Hepatocyte (in vitro differentiated cells): ENCODE results near the gene MTERF4. TPM values are rescaled to one million over a fixed set of nuclear protein-coding genes. Genes with fewer than 3 reads are reported as not detected.

Source experiments
- DNase-seq: peaks from one replicate; pipeline ENCODE4 v3.0.0-alpha.2; 2016; ENCODE audit warnings: low spot score
- H2AFZ ChIP-seq: fragments of 200-600 bp; sonication (generic); 2 replicates; pipeline ENCODE4 v1.6.0; 2016; ENCODE audit warnings: antibody characterized with exemption, mild to moderate bottlenecking
- H3K27ac ChIP-seq: fragments of 200-600 bp; sonication (generic); 2 replicates; pipeline ENCODE4 v1.5.1; 2016; ENCODE audit warnings: mild to moderate bottlenecking
- H3K27me3 ChIP-seq: fragments of 200-600 bp; sonication (generic); 2 replicates; pipeline ENCODE4 v1.6.1; 2016
- H3K36me3 ChIP-seq: fragments of 200-600 bp; sonication (generic); replicated peaks from 2 replicates; pipeline ENCODE4 v1.5.1; 2016; ENCODE audit warnings: low read depth; ENCODE audit not compliant: insufficient read depth
- H3K4me1 ChIP-seq: fragments of 200-600 bp; sonication (generic); 2 replicates; pipeline ENCODE4 v1.5.1; 2016; ENCODE audit warnings: mild to moderate bottlenecking, moderate library complexity; ENCODE audit not compliant: insufficient read depth
- H3K4me2 ChIP-seq: fragments of 200-600 bp; sonication (generic); 2 replicates; pipeline ENCODE4 v1.6.0; 2016
- H3K4me3 ChIP-seq: fragments of 200-600 bp; sonication (generic); 2 replicates; pipeline ENCODE4 v1.5.1; 2016; ENCODE audit warnings: mild to moderate bottlenecking
- H3K79me2 ChIP-seq: fragments of 200-600 bp; sonication (generic); 2 replicates; pipeline ENCODE4 v1.6.0; 2017; ENCODE audit warnings: mild to moderate bottlenecking
- H3K9me2 ChIP-seq: fragments of 200-600 bp; sonication (generic); replicated peaks from 2 replicates; pipeline ENCODE4 v1.6.0; 2017; ENCODE audit warnings: mild to moderate bottlenecking; ENCODE audit not compliant: insufficient read depth
- H3K9me3 ChIP-seq: fragments of 200-600 bp; sonication (generic); 2 replicates; pipeline ENCODE4 v1.5.1; 2016; ENCODE audit warnings: low read depth, mild to moderate bottlenecking
- H4K20me1 ChIP-seq: fragments of 200-600 bp; sonication (generic); 2 replicates; pipeline ENCODE4 v1.6.0; 2016; ENCODE audit warnings: mild to moderate bottlenecking; ENCODE audit not compliant: insufficient read depth, poor library complexity, severe bottlenecking
- CTCF ChIP-seq: fragments of 200-600 bp; sonication (generic); IDR thresholded peaks from 2 replicates; pipeline ENCODE4 v1.5.1; 2016; ENCODE audit warnings: antibody characterized with exemption, mild to moderate bottlenecking; ENCODE audit not compliant: poor library complexity
- EZH2 ChIP-seq: fragments of 200-600 bp; sonication (generic); IDR thresholded peaks from 2 replicates; pipeline ENCODE4 v1.6.1; 2016; ENCODE audit warnings: antibody characterized with exemption, mild to moderate bottlenecking, borderline replicate concordance
- EZH2phosphoT487 ChIP-seq: fragments of 200-600 bp; sonication (generic); IDR thresholded peaks from one replicate; pipeline ENCODE4 v1.6.1; 2018; ENCODE audit warnings: antibody characterized with exemption, mild to moderate bottlenecking, low read depth, moderate library complexity; ENCODE audit not compliant: unreplicated experiment, severe bottlenecking
- WGBS: methylation state at CpG from one replicate; pipeline ENCODE4 v1.1.6; 2016; ENCODE audit warnings: low lambda C conversion rate; ENCODE audit errors: missing lambda C conversion rate; 5-methylcytosine and 5-hydroxymethylcytosine counted together
- polyA plus RNA-seq: library from polyadenylated mRNA; unstranded; fragments of >200 nt; fragmentation: Nextera tagmentation; extraction: Ambion mirVana; gene quantifications from 2 replicates; pipeline ENCODE4 v1.2.1, GENCODE V29; 2016
- total RNA-seq: library from RNA; depleted of rRNA; stranded (reverse); fragments of >200 nt; gene quantifications from 2 replicates; pipeline ENCODE4 v1.2.3, GENCODE V29; 2014

MTERF4 gene
- total and polyA plus RNA-seq, 2 experiments from 2014 or later: 20.3 to 39.4 TPM

GRCh38 chr2:241129086-241129871 is 27.2 kb upstream of the MTERF4 start:
- H3K36me3 ChIP-seq: no peaks in the 10 kb centered on the region
- H3K79me2 ChIP-seq: no peaks in the 10 kb centered on the region
- no peaks in the 10 kb centered on the region for H3K27me3 ChIP-seq
- H3K4me1 ChIP-seq: no peaks in the 10 kb centered on the region
- 96% methylated on average over 12 of the region's 12 CpGs for WGBS
- H3K27ac ChIP-seq: no peak overlapping the region
- no peak for DNase-seq
- no peaks in the 10 kb centered on the region for H3K9me2 ChIP-seq
- no peak overlapping the region for H3K4me2 ChIP-seq
- TF ChIP-seq CTCF (no peak), EZH2phosphoT487 (no peak), EZH2 (no peak)
- H3K4me3 ChIP-seq: no peak overlapping the region
- no peak overlapping the region for H2AFZ ChIP-seq
- H3K9me3 ChIP-seq: no peaks in the 10 kb centered on the region
- H4K20me1 ChIP-seq: no peaks in the 10 kb centered on the region

GRCh38 chr2:241128266-241128665 is 26.2 kb upstream of the MTERF4 start:
- no peaks in the 10 kb centered on the region for H3K79me2 ChIP-seq
- H3K27me3 ChIP-seq: no peaks in the 10 kb centered on the region
- 98% methylated on average over 8 of the region's 8 CpGs for WGBS
- no peak overlapping the region for H3K4me2 ChIP-seq
- H3K9me2 ChIP-seq: no peaks in the 10 kb centered on the region
- DNase-seq: no peak
- no peak overlapping the region for H2AFZ ChIP-seq
- H3K4me3 ChIP-seq: no peak overlapping the region
- no peak overlapping the region for H3K27ac ChIP-seq
- no peak for TF ChIP-seq EZH2phosphoT487
- TF ChIP-seq CTCF: no peak
- no peak for TF ChIP-seq EZH2
- H4K20me1 ChIP-seq: no peaks in the 10 kb centered on the region
- H3K4me1 ChIP-seq: no peaks in the 10 kb centered on the region
- H3K9me3 ChIP-seq: no peaks in the 10 kb centered on the region
- H3K36me3 ChIP-seq: no peaks in the 10 kb centered on the region

GRCh38 chr2:241126771-241127202 is 24.7 kb upstream of the MTERF4 start:
- TF ChIP-seq CTCF: no peak
- TF ChIP-seq EZH2phosphoT487: no peak
- TF ChIP-seq EZH2: no peak
- Histone ChIP-seq H3K27me3 (no peaks in the 10 kb centered on the region), H3K36me3 (no peaks in the 10 kb centered on the region)

More at GRCh38 chr2:241126771-241127202, 24.7 kb upstream of the MTERF4 start:
- Histone ChIP-seq H3K9me2 (no peaks in the 10 kb centered on the region), H4K20me1 (no peaks in the 10 kb centered on the region), H3K4me2 (no peak overlapping the region), H3K79me2 (no peaks in the 10 kb centered on the region), H3K27ac (no peak overlapping the region), H3K9me3 (no peaks in the 10 kb centered on the region), H2AFZ (no peak overlapping the region), H3K4me3 (no peak overlapping the region), H3K4me1 (no peaks in the 10 kb centered on the region)
- WGBS: 97% methylated on average over 18 of the region's 18 CpGs
- DNase-seq: no peak
